Measurements from ENCODE around the gene TLX3.
"Not testable (repeated sequence)": the region's sequence is repeated elsewhere in the genome, so short reads cannot be mapped to it uniquely, and the experiment has no call there.

Gene TLX3

DNA sequence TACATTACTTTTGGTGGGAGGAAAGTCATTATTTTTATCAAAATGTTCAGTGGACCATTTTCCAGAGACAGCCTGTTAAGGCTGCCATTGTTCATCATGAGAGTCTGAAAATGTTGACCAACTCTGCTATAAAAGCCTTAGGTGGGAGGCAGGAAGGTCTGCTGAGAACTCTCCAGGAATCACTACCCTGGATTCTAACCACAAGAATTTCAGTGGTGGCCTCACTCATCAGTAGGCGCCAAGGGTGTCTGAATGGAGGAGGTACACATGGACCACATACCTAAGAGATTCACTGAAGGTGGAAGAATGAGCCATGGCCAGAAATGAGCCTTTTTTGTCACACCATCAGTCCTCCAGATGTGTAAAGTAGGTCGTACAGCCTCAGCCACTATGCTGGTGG is 21.0 kb upstream of the TLX3 start:
- TF ChIP-seq, protein P1, sequence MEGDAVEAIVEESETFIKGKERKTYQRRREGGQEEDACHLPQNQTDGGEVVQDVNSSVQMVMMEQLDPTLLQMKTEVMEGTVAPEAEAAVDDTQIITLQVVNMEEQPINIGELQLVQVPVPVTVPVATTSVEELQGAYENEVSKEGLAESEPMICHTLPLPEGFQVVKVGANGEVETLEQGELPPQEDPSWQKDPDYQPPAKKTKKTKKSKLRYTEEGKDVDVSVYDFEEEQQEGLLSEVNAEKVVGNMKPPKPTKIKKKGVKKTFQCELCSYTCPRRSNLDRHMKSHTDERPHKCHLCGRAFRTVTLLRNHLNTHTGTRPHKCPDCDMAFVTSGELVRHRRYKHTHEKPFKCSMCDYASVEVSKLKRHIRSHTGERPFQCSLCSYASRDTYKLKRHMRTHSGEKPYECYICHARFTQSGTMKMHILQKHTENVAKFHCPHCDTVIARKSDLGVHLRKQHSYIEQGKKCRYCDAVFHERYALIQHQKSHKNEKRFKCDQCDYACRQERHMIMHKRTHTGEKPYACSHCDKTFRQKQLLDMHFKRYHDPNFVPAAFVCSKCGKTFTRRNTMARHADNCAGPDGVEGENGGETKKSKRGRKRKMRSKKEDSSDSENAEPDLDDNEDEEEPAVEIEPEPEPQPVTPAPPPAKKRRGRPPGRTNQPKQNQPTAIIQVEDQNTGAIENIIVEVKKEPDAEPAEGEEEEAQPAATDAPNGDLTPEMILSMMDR (IDR thresholded peaks at IDR 0.05): no peak
- no peak for TF ChIP-seq ZFX (IDR thresholded peaks at IDR 0.05; ENCODE audit: borderline replicate concordance)
- H3K27ac ChIP-seq: no peak overlapping the region

DNA sequence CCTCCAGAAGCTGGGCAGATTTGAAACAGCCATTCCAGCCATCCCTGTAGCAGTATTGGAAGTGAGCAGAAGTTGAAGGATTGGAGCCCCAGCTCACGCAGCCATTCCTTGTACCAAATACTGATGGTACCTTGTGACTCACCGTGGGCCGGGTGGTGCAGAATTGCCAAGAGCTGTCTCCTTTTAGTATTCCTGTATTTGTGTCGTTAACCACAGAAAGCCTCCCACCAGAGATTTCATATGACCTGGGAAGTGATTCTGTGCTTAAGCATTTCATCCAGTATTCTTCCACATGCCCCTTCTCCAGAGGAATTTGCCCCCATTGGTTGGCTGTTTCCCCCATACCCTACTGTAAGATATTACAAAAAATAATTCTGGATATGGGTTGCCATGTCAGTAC is 17.7 kb upstream of the TLX3 start:
- TF ChIP-seq, protein P1 (IDR thresholded peaks at IDR 0.05): no peak
- no peak for TF ChIP-seq ZFX (IDR thresholded peaks at IDR 0.05; ENCODE audit: borderline replicate concordance)

DNA sequence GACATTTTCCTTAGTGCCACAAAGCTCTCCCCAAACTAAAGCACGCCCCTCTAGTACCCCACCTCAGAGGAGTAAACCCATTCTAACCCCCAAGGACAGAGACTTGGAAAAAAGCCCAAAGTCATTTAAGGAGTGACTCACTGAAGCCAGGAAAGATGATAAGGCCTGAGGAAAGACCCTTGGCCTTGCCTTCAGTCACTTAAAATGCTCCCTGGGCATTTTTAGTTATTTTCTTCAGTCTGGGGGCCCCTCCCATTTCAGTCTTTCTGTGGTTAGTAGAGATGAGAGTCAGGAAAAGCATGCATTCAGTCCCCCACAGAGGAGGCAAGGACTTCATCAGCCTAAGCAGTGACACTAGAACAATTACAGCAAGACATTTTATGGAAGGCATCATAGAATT is 13.7 kb upstream of the TLX3 start:
- TF ChIP-seq, protein P1 (IDR thresholded peaks at IDR 0.05): no peak
- TF ChIP-seq ZFX (IDR thresholded peaks at IDR 0.05; ENCODE audit: borderline replicate concordance): no peak
- no peak overlapping the region for H3K27ac ChIP-seq

More for the DNA sequence above, 17.7 kb upstream of the TLX3 start:
- H3K27ac ChIP-seq: no peak overlapping the region

DNA sequence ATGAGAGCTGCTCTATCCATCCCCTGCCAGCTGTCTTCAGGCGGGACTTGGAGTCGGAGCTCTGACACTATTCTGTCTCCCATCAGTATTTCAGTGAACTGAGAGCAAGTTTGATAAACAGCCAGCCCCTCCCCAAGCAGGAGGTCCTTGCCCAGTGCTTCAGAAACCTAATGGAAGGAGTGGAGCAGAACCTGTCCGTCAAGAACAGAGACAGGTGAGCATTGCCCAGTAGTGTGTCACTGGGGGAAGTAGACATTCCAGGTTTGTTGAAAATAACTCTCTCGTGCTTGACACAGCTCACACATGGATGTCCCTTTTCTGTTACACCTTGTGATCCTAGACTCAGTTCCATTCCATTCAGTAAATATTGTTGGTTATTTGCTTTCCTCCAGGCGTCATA is 13.2 kb upstream of the TLX3 start:
- no peak for TF ChIP-seq ZFX (IDR thresholded peaks at IDR 0.05; ENCODE audit: borderline replicate concordance)
- TF ChIP-seq, protein P1 (IDR thresholded peaks at IDR 0.05): no peak

DNA sequence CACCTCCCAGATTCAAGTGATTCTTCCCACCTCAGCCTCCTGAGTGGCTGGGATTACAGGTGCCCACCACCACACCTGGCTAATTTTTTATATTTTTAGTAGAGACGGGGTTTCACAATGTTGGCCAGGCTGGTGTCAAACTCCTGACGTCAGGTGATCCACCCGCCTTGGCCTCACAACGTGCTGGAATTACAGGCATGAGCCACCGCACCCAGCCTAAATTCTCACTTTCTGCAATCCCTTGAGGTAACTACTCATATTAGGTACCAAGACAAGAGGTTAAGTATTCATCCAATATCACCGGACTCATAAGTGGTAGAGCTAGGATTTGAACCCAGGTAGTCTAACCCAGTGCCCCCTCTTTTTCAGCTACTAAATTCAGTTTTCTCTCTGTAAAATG is 11.1 kb upstream of the TLX3 start:
- H3K27ac ChIP-seq: not testable (repeated sequence)

More for the DNA sequence above, 13.2 kb upstream of the TLX3 start:
- H3K27ac ChIP-seq: no peak overlapping the region

- TF ChIP-seq, protein P1 (IDR thresholded peaks at IDR 0.05): no peak
- no peak for TF ChIP-seq ZFX (IDR thresholded peaks at IDR 0.05; ENCODE audit: borderline replicate concordance)
- no peak overlapping the region for H3K27ac ChIP-seq
These were observed 9.8 kb upstream of the TLX3 start for GRCh38 chr5:171299228-171299627.

GRCh38 chr5:171299851-171300250 is 9.2 kb upstream of the TLX3 start:
- TF ChIP-seq, protein P1 (IDR thresholded peaks at IDR 0.05): no peak
- TF ChIP-seq ZFX (IDR thresholded peaks at IDR 0.05; ENCODE audit: borderline replicate concordance): no peak
- no peak overlapping the region for H3K27ac ChIP-seq

- TF ChIP-seq ZFX (IDR thresholded peaks at IDR 0.05; ENCODE audit: borderline replicate concordance): no peak
- TF ChIP-seq, protein P1 (IDR thresholded peaks at IDR 0.05): no peak
- H3K27ac ChIP-seq: no peak overlapping the region
These were observed 8.7 kb upstream of the TLX3 start for GRCh38 chr5:171300358-171300757.

Measured in 22Rv1 (cell line).